H7 (cell line): ENCODE measurements around the gene C19orf85. TPM values are rescaled to one million over a fixed set of nuclear protein-coding genes. Genes with fewer than 3 reads are reported as not detected.

Source experiments
- total RNA-seq: library from RNA; depleted of rRNA; stranded (reverse); fragments of >200 nt; shearing (Covaris generic); gene quantifications from 2 replicates; pipeline ENCODE4 v1.2.3, GENCODE V29; 2014; rRNA removed

Gene C19orf85
- total RNA-seq, 1 experiment from 2014 or later = 3.7 TPM

Other genes starting within 250 kb of the C19orf85 start
- 1.2 and 1.7 TPM in 2 replicates for gene TMEM86B, start 236.0 kb downstream of the C19orf85 start, total RNA-seq
- gene PPP6R1, start 205.7 kb downstream of the C19orf85 start, total RNA-seq = 51.7 and 53.1 TPM in 2 replicates
- gene HSPBP1, start 184.6 kb downstream of the C19orf85 start, total RNA-seq = 54.4 and 92.3 TPM in 2 replicates
- 20.3 and 31.3 TPM in 2 replicates for gene BRSK1, start 180.8 kb downstream of the C19orf85 start, total RNA-seq
- 0.24 TPM in 1 of 2 replicates, not detected in the other for gene TMEM150B, start 139.4 kb downstream of the C19orf85 start, total RNA-seq
- gene KMT5C, start 124.9 kb downstream of the C19orf85 start, total RNA-seq = 36.1 and 58.9 TPM in 2 replicates
- gene COX6B2, start 110.0 kb downstream of the C19orf85 start, total RNA-seq = 0.17 and 0.30 TPM in 2 replicates
- gene GARIN5B, start 101.5 kb downstream of the C19orf85 start, total RNA-seq = not detected in 2 replicates
- 0.59 and 1.2 TPM in 2 replicates for gene IL11, start 94.3 kb downstream of the C19orf85 start, total RNA-seq
- gene TMEM190, start 87.9 kb downstream of the C19orf85 start, total RNA-seq = not detected in 2 replicates
- gene TMEM238, start 80.5 kb downstream of the C19orf85 start, total RNA-seq = 1.0 TPM in 1 of 2 replicates, not detected in the other
- gene RPL28, start 78.8 kb downstream of the C19orf85 start, total RNA-seq = 458 and 505 TPM in 2 replicates
- gene UBE2S, start 57.0 kb downstream of the C19orf85 start, total RNA-seq = 369 and 380 TPM in 2 replicates
- gene SHISA7, start 21.5 kb downstream of the C19orf85 start, total RNA-seq = 0.04 and 0.07 TPM in 2 replicates
- gene ISOC2, start 3.1 kb downstream of the C19orf85 start, total RNA-seq = 178 and 185 TPM in 2 replicates
- gene ZNF628, start 11.9 kb upstream of the C19orf85 start, total RNA-seq = 5.8 and 8.1 TPM in 2 replicates
- 56.0 and 71.2 TPM in 2 replicates for gene NAT14, start 20.4 kb upstream of the C19orf85 start, total RNA-seq
- 0.48 and 0.87 TPM in 2 replicates for gene SSC5D, start 23.7 kb upstream of the C19orf85 start, total RNA-seq
- 4.0 and 4.6 TPM in 2 replicates for gene SBK2, start 72.4 kb upstream of the C19orf85 start, total RNA-seq
- gene SBK3, start 80.8 kb upstream of the C19orf85 start, total RNA-seq = 0.17 and 2.4 TPM in 2 replicates
- 17.2 and 20.5 TPM in 2 replicates for gene ZNF579, start 116.1 kb upstream of the C19orf85 start, total RNA-seq
- 4.3 and 4.7 TPM in 2 replicates for gene FIZ1, start 134.8 kb upstream of the C19orf85 start, total RNA-seq
- gene ZNF524, start 135.5 kb upstream of the C19orf85 start, total RNA-seq = 11.2 and 13.6 TPM in 2 replicates
- gene ZNF865, start 140.9 kb upstream of the C19orf85 start, total RNA-seq = 3.5 and 4.9 TPM in 2 replicates
- gene ZNF784, start 159.8 kb upstream of the C19orf85 start, total RNA-seq = 9.8 and 12.5 TPM in 2 replicates
- gene ZNF580, start 176.3 kb upstream of the C19orf85 start, total RNA-seq = 16.0 and 25.0 TPM in 2 replicates
- gene ZNF581, start 178.9 kb upstream of the C19orf85 start, total RNA-seq = 64.7 and 67.0 TPM in 2 replicates
- 13.2 and 14.4 TPM in 2 replicates for gene CCDC106, start 183.5 kb upstream of the C19orf85 start, total RNA-seq
- 231 and 289 TPM in 2 replicates for gene U2AF2, start 190.3 kb upstream of the C19orf85 start, total RNA-seq
- gene EPN1, start 210.5 kb upstream of the C19orf85 start, total RNA-seq = 156 and 157 TPM in 2 replicates